Osteoblast (primary cell): ENCODE data around the gene RNF168. TPM values are rescaled to one million over a fixed set of nuclear protein-coding genes. Genes with fewer than 3 reads are reported as not detected.

Experiments used
- DNase-seq: peaks from one replicate; pipeline ENCODE4 v3.0.0; 2011; ENCODE audit warnings: low spot score, mixed read lengths; ENCODE audit not compliant: insufficient read length; ENCODE audit errors: missing footprints
- H2AFZ ChIP-seq: 2 replicates; pipeline ENCODE4 v1.6.0; 2011; ENCODE audit warnings: mild to moderate bottlenecking, low read length
- H3K27ac ChIP-seq: 2 replicates; pipeline ENCODE4 v1.5.1; 2011; ENCODE audit warnings: mild to moderate bottlenecking, low read depth, low read length, moderate library complexity
- H3K27me3 ChIP-seq: 2 replicates; pipeline ENCODE4 v1.6.0; 2012; ENCODE audit warnings: mild to moderate bottlenecking, control low read depth, inconsistent platforms, low read length, moderate library complexity; ENCODE audit not compliant: insufficient read depth
- H3K36me3 ChIP-seq: 2 replicates; pipeline ENCODE4 v1.5.1; 2011; ENCODE audit warnings: mild to moderate bottlenecking, low read length, control low read depth, moderate library complexity; ENCODE audit not compliant: insufficient read depth
- H3K4me1 ChIP-seq: 2 replicates; pipeline ENCODE4 v1.5.1; 2011; ENCODE audit warnings: mild to moderate bottlenecking, low read length, control low read depth, moderate library complexity; ENCODE audit not compliant: insufficient read depth
- H3K4me2 ChIP-seq: 2 replicates; pipeline ENCODE4 v1.6.0; 2011; ENCODE audit warnings: mild to moderate bottlenecking, low read length; ENCODE audit not compliant: insufficient read depth
- H3K4me3 ChIP-seq: fragments of 200-600 bp; sonication (generic); 3 replicates; pipeline ENCODE4 v1.5.1; 2012; ENCODE audit warnings: mild to moderate bottlenecking, low read length, inconsistent platforms; ENCODE audit not compliant: insufficient read depth
- H3K79me2 ChIP-seq: 2 replicates; pipeline ENCODE4 v1.6.0; 2012; ENCODE audit warnings: mild to moderate bottlenecking, low read length, control low read depth, inconsistent platforms; ENCODE audit not compliant: insufficient read depth
- H3K9me3 ChIP-seq: 2 replicates; pipeline ENCODE4 v1.5.1; 2011; ENCODE audit warnings: low read depth, low read length, control low read depth
- H4K20me1 ChIP-seq: 2 replicates; pipeline ENCODE4 v1.6.0; 2012; ENCODE audit warnings: mild to moderate bottlenecking, low read length, control low read depth; ENCODE audit not compliant: insufficient read depth
- CTCF ChIP-seq: IDR thresholded peaks from 2 replicates; pipeline ENCODE4 v1.5.1; 2011; ENCODE audit warnings: mild to moderate bottlenecking, low read depth, low read length, moderate library complexity; ENCODE audit errors: extremely low read depth
- total RNA-seq: library from RNA; depleted of rRNA; stranded (reverse); fragments of >200 nt; gene quantifications from 2 replicates; pipeline ENCODE4 v1.2.3, GENCODE V29; 2012

The RNF168 gene
- total RNA-seq, 1 donor = 21.7 TPM

- no peak overlapping the region for H3K4me3 ChIP-seq
- no peak overlapping the region for H3K27ac ChIP-seq
- DNase-seq = no peak
- H4K20me1 ChIP-seq = no peaks in the 10 kb centered on the region
- no peaks in the 10 kb centered on the region for H3K79me2 ChIP-seq
- no peak overlapping the region for H3K4me2 ChIP-seq
- no peaks in the 10 kb centered on the region for H3K27me3 ChIP-seq
- peaks cover 15% of the 10 kb centered on the region for H3K9me3 ChIP-seq
- no peak for TF ChIP-seq CTCF
- no peaks in the 10 kb centered on the region for H3K4me1 ChIP-seq
- H2AFZ ChIP-seq = no peak overlapping the region
- no peaks in the 10 kb centered on the region for H3K36me3 ChIP-seq
These were observed 16.1 kb upstream of the RNF168 start for GRCh38 chr3:196519718-196520082.

- Histone ChIP-seq H3K79me2 (no peaks in the 10 kb centered on the region), H3K4me3 (no peak overlapping the region), H3K4me1 (peaks cover 2% of the 10 kb centered on the region), H3K27ac (no peak overlapping the region), H4K20me1 (no peaks in the 10 kb centered on the region), H3K27me3 (no peaks in the 10 kb centered on the region), H2AFZ (no peak overlapping the region), H3K4me2 (no peak overlapping the region), H3K9me3 (peaks cover 15% of the 10 kb centered on the region), H3K36me3 (no peaks in the 10 kb centered on the region)
- peak; percentile 58 for TF ChIP-seq CTCF
- DNase-seq = peak; percentile 86
These were observed 15.6 kb upstream of the RNF168 start for GRCh38 chr3:196518966-196519717.

- no peaks in the 10 kb centered on the region for H3K27me3 ChIP-seq
These were observed 14.4 kb upstream of the RNF168 start for GRCh38 chr3:196517919-196518318.

More at GRCh38 chr3:196517919-196518318, 14.4 kb upstream of the RNF168 start:
- Histone ChIP-seq H3K36me3 (no peaks in the 10 kb centered on the region), H2AFZ (no peak overlapping the region), H3K79me2 (no peaks in the 10 kb centered on the region), H3K27ac (no peak overlapping the region), H4K20me1 (no peaks in the 10 kb centered on the region), H3K4me2 (no peak overlapping the region), H3K4me3 (no peak overlapping the region), H3K9me3 (peaks cover 15% of the 10 kb centered on the region), H3K4me1 (peaks cover 8% of the 10 kb centered on the region)
- no peak for TF ChIP-seq CTCF
- DNase-seq = no peak
